Peyer's patch (tissue), 4 donors: ENCODE results near the gene HDAC4.

ENCODE experiments used
- POLR2A ChIP-seq, 2 donors: fragments of 450-650 bp; IDR thresholded peaks; one replicate each; pipeline ENCODE4 v1.5.1; 2017; ENCODE audit warnings: antibody characterized with exemption in 2 of 2, mild to moderate bottlenecking in 2 of 2, moderate library complexity in 2 of 2
- TF ChIP-seq, protein P1 (sequence below), 6 experiments: fragments of 450-650 bp in 4 of 6; fragments of 200-600 bp in 2 of 6; sonication (generic) in 1 of 6; IDR thresholded peaks; one replicate each; pipeline ENCODE4 v1.5.1; 2017 to 2019; ENCODE audit warnings: antibody characterized with exemption in 6 of 6, mild to moderate bottlenecking in 3 of 6, moderate library complexity in 1 of 6

DNA sequence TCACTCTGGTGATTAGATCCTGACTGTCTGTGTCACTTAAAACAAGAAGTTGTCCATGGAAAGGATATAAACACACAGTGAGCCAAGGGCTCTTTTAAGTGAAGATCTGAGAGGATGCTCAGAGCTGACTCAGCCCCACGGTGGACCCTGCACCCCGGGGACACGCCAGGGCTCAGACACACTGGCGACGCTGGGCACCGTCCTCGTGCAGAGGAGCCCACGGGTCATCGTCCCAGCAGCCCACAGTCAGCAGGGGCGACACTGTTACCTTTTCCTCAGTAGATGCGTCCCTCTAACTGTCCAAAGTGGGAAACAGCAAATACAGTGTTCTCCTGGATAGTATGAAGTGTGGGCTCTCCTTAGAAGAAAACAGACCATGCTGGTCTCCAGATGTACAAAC is 225.6 kb downstream of the HDAC4 start:
- TF ChIP-seq POLR2A (IDR thresholded peaks at IDR 0.05) = no peak
- TF ChIP-seq, protein P1, sequence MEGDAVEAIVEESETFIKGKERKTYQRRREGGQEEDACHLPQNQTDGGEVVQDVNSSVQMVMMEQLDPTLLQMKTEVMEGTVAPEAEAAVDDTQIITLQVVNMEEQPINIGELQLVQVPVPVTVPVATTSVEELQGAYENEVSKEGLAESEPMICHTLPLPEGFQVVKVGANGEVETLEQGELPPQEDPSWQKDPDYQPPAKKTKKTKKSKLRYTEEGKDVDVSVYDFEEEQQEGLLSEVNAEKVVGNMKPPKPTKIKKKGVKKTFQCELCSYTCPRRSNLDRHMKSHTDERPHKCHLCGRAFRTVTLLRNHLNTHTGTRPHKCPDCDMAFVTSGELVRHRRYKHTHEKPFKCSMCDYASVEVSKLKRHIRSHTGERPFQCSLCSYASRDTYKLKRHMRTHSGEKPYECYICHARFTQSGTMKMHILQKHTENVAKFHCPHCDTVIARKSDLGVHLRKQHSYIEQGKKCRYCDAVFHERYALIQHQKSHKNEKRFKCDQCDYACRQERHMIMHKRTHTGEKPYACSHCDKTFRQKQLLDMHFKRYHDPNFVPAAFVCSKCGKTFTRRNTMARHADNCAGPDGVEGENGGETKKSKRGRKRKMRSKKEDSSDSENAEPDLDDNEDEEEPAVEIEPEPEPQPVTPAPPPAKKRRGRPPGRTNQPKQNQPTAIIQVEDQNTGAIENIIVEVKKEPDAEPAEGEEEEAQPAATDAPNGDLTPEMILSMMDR (IDR thresholded peaks at IDR 0.05) = no peak
